Measurements from ENCODE around the gene MAB21L2.
"Not testable (repeated sequence)": the region's sequence is repeated elsewhere in the genome, so short reads cannot be mapped to it uniquely, and the experiment has no call there.

Gene MAB21L2

DNA sequence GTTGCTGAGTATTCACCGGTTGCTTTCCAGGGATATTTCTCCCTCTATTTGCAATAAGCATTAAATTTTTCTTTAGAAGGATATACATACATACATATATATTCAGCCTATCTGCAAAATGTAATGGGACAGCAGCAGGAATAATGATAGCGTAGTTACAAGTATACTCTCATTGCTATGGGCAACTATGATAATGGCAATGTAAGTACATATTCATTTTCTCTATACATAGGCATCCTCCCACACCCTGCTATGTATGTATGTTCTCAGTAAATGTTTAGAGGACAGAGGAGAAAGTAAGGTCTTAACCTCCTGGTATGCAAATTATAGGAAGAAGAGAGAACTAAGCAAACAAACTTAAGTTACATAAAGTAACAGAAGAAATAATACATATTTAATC is 19.7 kb upstream of the MAB21L2 start:
- DNase-seq: no peak
- intact Hi-C loops (cut with DNase I; ENCODE audit: low total_unique reads): no loop called here
- Histone ChIP-seq H3K4me1 (no peaks in the 10 kb centered on the region), H3K27ac (no peak overlapping the region), H3K4me3 (no peak overlapping the region), H3K9me3 (no peaks in the 10 kb centered on the region), H3K36me3 (peaks cover 0 to 7% (median 0%) of the 10 kb centered on the region in 3 donors), H3K27me3 (no peaks in the 10 kb centered on the region)
- TF ChIP-seq CTCF (IDR thresholded peaks at IDR 0.05): no peak

- Histone ChIP-seq H3K36me3 (peaks cover 0 to 7% (median 0%) of the 10 kb centered on the region in 3 donors), H3K27ac (no peak overlapping the region), H3K27me3 (no peaks in the 10 kb centered on the region), H3K4me3 (no peak overlapping the region), H3K9me3 (no peaks in the 10 kb centered on the region), H3K4me1 (no peaks in the 10 kb centered on the region)
- DNase-seq: no peak
- TF ChIP-seq CTCF (IDR thresholded peaks at IDR 0.05): no peak
- intact Hi-C loops (cut with DNase I; ENCODE audit: low total_unique reads): no loop called here
Observed at GRCh38 chr4:150562751-150563150, 19.2 kb upstream of the MAB21L2 start.

DNA sequence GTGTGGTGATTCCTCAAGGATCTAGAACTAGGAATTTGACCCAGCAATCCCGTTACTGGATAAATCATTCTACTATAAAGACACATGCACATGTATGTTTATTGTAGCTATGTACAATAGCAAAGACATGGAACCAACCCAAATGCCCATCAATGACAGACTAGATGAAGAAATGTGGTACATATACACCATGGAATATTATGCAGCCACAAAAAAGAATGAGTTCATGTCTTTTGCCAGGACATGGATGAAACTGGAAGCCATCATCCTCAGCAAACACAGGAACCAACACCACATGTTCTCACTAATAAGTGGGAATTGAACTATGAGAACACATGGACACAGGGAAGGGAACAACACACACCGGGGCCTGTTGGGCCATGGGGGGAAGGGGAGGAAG is 17.0 kb upstream of the MAB21L2 start:
- DNase-seq; H3K4me3 ChIP-seq; H3K27me3 ChIP-seq; H3K9me3 ChIP-seq; H3K27ac ChIP-seq; intact Hi-C loops (cut with DNase I; ENCODE audit: low total_unique reads); H3K4me1 ChIP-seq; H3K36me3 ChIP-seq: not testable (repeated sequence)

DNA sequence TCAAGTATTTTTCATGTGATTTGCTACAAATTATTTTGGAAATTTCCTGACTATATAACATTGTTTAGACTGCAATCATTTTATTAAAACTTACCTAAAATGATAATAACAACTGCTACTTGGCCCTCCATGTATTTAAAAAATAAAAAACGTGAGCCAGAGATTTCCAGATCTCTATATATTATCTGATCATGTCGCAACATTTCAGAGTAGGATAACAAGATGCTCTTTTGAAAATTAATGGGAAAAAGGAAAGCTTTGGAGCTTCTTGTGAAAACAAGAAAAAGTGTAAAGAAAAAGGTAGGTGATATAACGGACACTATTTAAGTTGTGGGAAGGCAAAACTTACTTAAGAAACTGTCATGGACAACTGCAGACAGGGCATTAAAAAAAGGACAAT is 14.9 kb upstream of the MAB21L2 start:
- Histone ChIP-seq H3K4me3 (no peak overlapping the region), H3K27ac (no peak overlapping the region), H3K36me3 (peaks cover 0 to 7% (median 0%) of the 10 kb centered on the region in 3 donors), H3K27me3 (no peaks in the 10 kb centered on the region), H3K9me3 (no peaks in the 10 kb centered on the region), H3K4me1 (no peaks in the 10 kb centered on the region)
- no peak for DNase-seq
- intact Hi-C loops (cut with DNase I; ENCODE audit: low total_unique reads): no loop called here
- TF ChIP-seq CTCF (IDR thresholded peaks at IDR 0.05): no peak

DNA sequence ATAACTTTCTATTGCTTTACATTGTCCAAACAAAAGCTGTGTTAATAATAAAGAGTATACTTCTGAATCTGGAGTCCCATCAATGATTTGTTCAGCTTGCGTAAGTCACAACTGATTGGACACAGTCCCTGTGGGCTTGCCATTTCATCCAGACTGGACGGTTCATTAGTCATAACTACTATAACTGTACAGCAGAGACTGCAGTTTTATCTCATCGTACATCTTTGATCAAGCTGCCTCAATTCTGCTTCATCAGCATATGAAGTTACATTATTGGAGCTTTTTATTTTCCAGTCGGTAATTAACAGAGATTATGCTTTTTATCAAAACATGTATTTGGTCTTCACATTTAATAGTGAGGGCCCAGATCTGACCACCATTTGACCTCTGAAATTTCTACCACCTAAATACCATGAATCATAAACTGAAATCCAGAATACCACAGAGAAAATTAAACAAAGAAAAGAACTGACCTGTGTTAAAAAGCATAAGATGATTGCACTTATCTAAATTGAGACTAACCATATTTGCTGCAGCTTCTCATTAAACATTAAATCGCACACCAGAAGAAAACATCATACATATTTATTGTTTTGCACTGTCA is 12.5 kb upstream of the MAB21L2 start:
- no peaks in the 10 kb centered on the region for H3K27me3 ChIP-seq
- DNase-seq: no peak
- TF ChIP-seq CTCF (IDR thresholded peaks at IDR 0.05): no peak
- H3K4me1 ChIP-seq: no peaks in the 10 kb centered on the region
- peaks cover 0 to 7% (median 0%) of the 10 kb centered on the region in 3 donors for H3K36me3 ChIP-seq
- intact Hi-C loops (cut with DNase I; ENCODE audit: low total_unique reads): no loop called here
- no peaks in the 10 kb centered on the region for H3K9me3 ChIP-seq
- no peak overlapping the region for H3K4me3 ChIP-seq
- no peak overlapping the region for H3K27ac ChIP-seq

DNA sequence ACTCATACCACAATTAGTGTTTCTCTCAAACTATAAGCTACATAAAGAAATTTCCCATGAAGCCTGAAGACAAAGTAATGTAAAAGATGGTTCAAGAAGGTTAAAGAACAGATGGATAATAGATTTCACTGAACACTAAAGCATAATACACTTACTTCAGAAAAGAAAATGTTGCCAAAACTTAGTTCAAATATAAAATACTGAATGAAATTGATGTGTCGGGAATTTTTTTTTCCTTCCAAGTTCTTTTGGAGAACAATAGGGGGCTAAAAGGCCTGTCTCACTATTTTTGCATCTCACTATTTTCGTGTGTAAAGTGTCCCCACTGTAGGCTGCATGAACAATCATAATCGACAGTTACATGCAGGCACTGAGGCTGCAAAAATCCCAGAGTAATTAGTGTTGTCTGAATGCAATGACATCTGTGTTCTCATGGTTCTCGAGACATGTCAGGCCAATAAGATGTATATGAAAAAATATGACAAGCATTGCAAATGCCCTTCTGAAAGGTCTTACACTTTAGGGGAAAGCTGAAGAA is 11.9 kb upstream of the MAB21L2 start:
- Histone ChIP-seq H3K36me3 (peaks cover 0 to 3% (median 0%) of the 10 kb centered on the region in 3 donors), H3K9me3 (no peaks in the 10 kb centered on the region), H3K27ac (no peak overlapping the region), H3K4me3 (no peak overlapping the region), H3K27me3 (no peaks in the 10 kb centered on the region), H3K4me1 (no peaks in the 10 kb centered on the region)
- intact Hi-C loops (cut with DNase I; ENCODE audit: low total_unique reads): no loop called here
- TF ChIP-seq CTCF (IDR thresholded peaks at IDR 0.05): no peak
- DNase-seq: no peak
